ENCODE results near the gene MRGPRD.

The MRGPRD gene

GRCh38 chr11:68939583-68940555 is 40.9 kb downstream of the MRGPRD start:
- no peak for TF ChIP-seq CTCF (IDR thresholded peaks at IDR 0.05; ENCODE audit: low read depth, low read length, missing control alignments)
- no peak for DNase-seq (ENCODE audit: extremely low read depth, low read depth)
- H3K4me3 ChIP-seq (replicated peaks; ENCODE audit: low read depth, low read length), result no peak overlapping the region

- no peak overlapping the region for H3K4me3 ChIP-seq (replicated peaks; ENCODE audit: low read depth, low read length)
- TF ChIP-seq CTCF (IDR thresholded peaks at IDR 0.05; ENCODE audit: low read depth, low read length, missing control alignments), result no peak
- DNase-seq (ENCODE audit: extremely low read depth, low read depth), result no peak
These were observed 41.8 kb downstream of the MRGPRD start for GRCh38 chr11:68938816-68939582.

DNA sequence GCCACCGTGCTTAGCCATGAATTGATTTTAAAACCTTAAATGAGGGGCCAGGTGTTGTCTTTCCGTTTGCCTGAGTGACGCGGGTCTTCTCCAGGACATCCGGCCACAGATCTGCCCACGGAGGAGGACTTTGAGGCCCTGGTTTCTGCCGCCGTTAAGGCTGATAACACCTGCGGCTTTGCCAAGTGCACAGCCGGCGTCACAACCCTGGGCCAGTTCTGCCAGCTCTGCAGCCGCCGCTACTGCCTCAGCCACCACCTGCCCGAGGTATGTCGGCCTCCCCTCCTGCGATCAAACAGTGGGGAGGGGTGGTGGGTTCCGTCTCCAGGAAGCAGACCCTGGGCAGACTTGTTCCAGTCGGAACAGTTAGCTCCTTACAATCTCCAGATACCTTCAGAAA is 42.7 kb downstream of the MRGPRD start:
- DNase-seq (ENCODE audit: extremely low read depth, low read depth), result no peak
- TF ChIP-seq CTCF (IDR thresholded peaks at IDR 0.05; ENCODE audit: low read depth, low read length, missing control alignments), result no peak
- H3K4me3 ChIP-seq (replicated peaks; ENCODE audit: low read depth, low read length), result no peak overlapping the region

- H3K4me3 ChIP-seq (replicated peaks; ENCODE audit: low read depth, low read length), result no peak overlapping the region
These were observed 43.8 kb downstream of the MRGPRD start for GRCh38 chr11:68936676-68937620.

GRCh38 chr11:68936358-68936636 is 44.5 kb downstream of the MRGPRD start:
- no peak for DNase-seq (ENCODE audit: extremely low read depth, low read depth)
- no peak for TF ChIP-seq CTCF (IDR thresholded peaks at IDR 0.05; ENCODE audit: low read depth, low read length, missing control alignments)
- no peak overlapping the region for H3K4me3 ChIP-seq (replicated peaks; ENCODE audit: low read depth, low read length)

More at GRCh38 chr11:68936676-68937620, 43.8 kb downstream of the MRGPRD start:
- no peak for TF ChIP-seq CTCF (IDR thresholded peaks at IDR 0.05; ENCODE audit: low read depth, low read length, missing control alignments)
- no peak for DNase-seq (ENCODE audit: extremely low read depth, low read depth)
